CD4-positive, alpha-beta T cell treated with Interleukin-17A for 4 hours (primary cell): ENCODE results near the gene SPDYE6.
"Not testable (repeated sequence)": the region's sequence is repeated elsewhere in the genome, so short reads cannot be mapped to it uniquely, and the experiment has no call there.

Experiments used
- DNase-seq: peaks from one replicate; pipeline ENCODE4 v3.0.0-alpha.2; 2020; ENCODE audit warnings: mixed read lengths

The SPDYE6 gene

DNA sequence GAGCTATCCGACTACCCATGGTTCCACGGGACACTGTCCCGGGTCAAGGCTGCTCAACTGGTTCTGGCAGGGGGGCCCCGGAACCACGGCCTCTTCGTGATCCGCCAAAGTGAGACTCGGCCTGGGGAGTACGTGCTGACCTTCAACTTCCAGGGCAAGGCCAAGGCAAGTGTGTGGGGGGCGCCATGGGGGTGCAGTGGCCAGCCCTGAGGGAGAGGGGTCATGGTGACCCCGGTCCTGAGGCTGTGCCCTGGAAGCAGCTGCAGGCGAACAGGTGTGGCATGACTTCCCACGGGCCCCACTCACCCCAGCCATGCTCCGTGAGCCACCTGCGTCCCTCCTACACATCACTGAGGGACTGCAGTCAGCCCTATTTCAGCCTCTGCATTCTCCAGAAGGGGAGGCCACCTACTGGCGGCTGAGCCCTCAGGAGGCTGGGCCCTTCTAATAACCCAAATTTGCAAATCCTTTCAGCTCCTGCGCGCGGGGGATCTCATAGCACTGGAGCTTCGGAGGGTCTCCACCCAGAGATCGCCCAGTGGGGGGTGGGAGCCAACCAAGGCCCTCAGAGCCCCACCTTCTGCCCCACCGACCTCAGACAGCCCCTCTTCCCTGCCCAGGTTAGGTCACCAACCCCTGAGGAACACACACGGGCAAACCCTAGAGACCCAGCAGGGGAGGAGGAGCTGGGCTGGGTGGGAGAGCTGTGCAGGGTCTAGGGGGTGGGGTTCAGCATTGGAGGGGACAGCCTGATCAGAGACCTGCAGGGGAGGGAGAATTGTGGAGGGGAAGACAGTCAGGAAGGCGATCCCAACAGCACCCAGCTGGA, 38.8 kb downstream of the SPDYE6 start:
- DNase-seq = no peak

DNA sequence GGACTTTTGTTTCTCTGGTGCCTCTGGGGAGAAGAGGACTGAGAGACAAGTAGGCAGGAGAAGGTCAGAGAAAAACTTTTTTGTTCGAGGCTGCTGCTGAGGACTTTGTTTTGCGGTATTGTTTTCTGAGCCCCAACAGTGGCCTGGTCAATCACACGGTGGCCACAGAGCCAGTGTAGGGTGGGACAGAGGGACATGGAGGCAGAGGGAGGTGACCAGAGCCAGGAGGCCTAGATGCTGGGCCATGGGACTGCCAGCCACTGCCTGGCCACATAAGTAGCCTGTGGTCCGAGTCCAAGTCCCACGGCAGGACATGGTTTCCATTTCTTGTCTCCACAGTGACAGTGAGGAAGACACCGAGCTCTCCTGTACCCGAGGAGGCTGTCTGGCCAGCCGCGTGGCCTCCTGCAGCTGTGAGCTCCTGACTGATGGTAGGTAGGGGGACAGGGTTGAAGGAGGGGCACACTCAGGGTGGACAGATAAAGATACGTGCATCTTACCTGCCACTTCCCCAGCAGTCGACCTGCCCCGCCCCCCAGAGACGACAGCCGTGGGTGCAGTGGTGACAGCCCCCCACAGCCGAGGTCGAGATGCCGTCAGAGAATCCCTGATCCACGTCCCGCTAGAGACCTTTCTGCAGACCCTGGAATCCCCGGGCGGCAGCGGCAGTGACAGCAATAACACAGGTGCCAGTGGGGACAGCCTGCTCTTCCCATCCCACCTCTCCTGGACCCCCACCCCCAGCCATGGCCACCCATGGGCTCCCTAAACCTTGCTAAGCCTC, 42.1 kb downstream of the SPDYE6 start:
- DNase-seq = no peak

DNA sequence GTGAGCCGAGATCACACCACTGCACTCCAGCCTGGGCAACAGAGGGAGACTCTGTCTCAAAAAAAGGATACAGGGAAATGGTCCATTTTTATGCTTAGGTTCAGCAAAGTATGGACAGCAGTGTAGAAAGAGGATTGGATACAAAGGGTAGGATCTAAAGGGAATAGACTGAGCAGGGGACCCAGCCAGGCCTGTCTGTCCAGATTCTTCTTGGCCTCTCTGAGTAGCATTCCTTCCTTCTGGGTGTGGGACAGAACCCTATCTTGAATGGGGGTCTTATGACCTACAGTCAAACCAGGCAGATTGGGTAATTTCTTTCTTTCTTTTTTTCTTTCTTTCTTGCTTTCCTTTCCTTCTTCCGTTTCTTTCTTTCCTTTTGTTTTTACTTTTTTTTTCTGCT, 43.9 kb downstream of the SPDYE6 start:
- DNase-seq = no peak

DNA sequence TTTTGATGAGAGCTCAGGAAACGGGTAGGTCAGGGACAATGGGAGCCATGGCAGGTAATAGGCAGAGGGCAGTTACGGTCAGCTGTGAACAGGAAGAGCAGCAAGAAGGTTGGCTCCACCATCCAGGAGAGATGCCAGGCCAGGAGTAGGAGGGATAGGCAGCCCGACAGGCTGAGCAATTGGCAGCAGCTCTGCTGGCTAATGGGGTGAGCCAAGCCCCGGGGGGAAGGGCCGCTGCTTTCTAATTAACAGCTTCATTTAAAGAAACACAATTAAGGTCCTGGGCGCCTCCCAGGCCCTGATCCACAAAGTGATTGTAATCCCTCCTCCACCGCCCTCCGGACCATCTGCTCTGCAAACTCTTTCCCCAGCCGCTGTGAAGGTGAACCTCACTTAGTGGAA, 45.8 kb downstream of the SPDYE6 start:
- no peak for DNase-seq

DNA sequence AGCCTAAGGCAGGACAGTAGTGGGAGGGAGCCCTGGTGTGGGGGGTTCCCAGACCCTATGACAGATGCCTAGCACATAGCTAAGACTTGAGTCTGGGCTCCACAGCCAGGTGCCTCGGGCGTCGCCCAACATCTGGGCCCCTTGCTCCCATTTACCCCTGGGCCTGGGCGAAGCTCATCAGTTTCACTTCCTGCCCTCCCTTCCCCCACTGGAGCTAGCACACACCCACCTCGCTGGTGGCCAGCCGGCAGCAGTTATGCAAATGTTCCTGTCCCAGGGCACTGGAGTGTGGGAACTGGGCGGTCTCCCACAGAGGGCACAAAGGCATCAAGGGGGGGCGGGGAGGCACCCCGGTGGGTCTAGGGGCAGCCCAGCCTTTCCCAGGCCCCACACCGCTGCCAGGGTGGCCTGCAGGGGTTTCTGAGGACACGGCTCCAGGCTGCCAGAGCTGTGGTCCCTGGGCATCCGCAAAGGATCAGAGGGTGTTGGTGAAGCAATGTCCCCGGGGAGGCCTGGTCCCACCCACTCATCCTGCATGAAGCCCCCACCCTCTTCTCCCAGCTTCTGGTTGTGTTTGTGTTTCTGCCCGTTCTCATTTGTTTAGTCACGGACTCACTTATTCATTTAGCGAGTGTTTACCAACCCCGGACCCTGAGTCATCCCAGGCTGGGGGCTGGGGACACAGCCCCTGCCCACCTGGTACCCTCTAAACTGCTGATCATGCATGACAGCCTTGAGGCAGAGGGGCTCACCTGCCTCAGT, 49.1 kb downstream of the SPDYE6 start:
- DNase-seq = peak; percentile 15

DNA sequence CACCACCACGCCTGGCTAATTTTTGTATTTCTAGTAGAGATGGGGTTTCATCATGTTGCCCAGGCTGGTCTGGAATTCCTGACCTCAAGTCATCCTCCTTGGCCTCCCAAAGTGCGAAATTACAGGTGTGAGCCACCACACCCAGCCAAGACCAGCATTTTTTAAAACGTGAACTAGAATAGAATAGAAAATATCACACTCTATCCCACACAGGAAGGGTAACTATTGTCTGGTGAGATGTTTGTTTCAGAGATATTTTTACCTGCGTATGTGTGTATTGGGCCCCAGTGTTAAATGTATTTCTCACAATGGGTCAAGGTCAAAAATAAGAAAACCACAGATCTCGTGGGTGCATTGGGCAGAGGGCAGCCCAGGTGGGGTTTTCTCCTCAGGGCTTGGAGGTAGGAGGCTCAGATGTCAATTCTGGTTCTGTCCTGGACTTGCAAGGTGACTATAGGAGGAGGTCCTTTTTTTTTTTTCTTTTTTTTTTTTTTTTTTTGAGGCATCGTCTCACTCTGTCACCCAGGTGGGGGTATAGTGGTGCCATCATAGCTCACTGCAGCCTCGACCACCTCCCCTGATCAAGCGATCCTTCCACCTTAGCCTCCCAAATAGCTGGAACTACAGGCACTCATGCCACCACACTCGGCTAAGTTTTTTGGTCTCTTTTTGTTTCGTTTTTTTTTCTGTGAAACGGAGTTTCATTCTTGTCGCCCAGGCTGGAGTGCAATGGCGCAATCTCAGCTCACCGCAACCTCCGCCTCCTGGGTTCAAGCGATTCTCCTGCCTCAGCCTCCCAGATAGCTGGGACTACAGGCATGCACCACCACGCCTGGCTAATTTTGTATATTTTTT, 50.6 kb downstream of the SPDYE6 start:
- DNase-seq = no peak

DNA sequence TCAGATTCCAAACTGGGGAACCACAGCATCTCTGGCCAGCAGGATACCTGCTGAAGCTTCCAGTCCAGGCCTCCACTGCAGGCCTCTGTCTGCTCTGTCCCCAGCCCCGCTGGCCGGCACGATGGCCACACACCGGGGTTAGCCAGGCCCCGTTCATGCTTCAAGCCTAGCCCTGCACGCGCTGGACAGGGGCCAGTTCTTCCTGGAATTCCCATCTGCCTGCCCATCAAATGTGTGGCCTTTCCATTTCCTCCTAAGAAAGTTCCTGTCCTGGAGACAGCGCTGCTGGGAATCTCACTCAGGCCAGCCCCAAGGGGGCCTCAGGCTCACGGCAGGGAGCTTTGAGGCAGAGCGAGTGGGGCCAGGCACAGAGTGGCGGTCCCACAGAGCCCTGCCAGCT, 51.6 kb downstream of the SPDYE6 start:
- DNase-seq = no peak

DNA sequence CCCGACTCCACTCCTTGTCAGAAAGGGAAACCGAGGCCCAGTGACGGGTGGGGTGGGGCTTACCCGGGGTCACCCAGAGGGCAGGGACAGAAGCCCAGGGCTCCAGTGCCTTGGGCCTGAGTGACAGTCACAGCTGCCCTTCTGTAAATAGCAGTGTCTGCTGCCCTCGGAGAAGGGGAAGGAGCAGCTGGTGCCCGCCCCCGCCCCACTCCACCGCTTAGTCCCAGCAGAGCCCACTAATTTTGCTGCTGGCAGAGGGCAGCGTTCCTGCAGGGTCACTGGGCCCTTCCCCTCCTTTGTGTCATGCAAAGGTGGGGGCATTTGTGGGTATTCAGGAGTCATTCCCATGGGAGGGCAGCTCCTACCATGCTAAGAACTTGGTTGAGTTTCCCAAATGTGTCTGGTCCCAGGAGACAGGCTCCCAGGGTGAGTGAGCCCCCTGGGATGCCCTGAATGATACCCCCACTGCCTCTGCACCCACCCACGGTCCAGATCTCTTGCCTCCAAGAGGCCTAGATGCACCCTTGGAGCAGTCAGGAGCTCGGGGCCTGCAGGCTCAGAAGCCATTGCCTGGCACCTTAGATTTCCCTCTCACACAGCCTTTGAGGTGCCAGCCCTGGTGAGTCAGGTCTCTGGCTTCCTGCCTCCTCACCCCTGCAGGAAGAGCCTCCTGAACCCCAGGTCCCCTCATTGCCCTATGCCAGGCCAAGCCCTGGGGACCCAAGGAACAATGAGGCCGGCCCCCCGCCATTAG, 52.4 kb downstream of the SPDYE6 start:
- peak; percentile 11 for DNase-seq

DNA sequence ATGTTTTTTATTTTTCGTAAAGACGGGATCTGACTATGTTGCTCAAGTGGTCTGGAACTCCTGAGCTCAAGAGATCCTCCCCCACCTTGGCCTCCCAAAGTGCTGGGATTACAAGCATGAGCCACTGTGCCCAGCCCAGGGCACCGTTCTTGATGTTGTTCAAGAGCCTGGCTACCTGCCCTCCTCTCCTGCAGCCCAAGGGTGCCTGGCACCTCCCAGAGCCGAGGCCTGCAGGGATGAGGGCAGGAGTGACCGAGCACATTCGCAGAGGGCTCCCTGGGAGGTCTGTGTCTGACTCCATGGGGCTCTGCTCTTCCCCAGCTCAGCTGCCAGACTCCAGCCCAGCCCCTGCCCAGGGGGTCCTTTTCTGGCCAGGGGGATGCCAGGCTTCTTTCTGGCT, 54.2 kb downstream of the SPDYE6 start:
- DNase-seq = no peak

DNA sequence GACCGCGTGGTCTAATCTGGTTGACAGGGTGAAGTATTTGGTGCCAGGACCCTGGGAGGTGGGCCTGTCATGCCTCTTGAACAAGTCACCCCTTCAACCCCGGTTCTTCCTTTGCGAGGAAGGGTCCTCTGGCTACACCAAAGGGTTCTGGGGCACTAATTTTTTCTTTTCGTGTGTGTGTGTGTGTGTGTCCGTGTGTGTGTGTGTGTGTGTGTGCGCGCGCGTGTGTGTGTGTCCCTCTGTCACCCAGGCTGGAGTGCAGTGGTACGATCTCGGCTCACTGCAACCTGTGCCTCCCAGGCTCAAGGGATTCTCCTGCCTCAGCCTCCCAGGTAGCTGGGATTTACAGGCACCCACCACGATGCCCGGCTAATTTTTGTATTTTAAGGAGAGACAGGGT, 54.9 kb downstream of the SPDYE6 start:
- DNase-seq = not testable (repeated sequence)

DNA sequence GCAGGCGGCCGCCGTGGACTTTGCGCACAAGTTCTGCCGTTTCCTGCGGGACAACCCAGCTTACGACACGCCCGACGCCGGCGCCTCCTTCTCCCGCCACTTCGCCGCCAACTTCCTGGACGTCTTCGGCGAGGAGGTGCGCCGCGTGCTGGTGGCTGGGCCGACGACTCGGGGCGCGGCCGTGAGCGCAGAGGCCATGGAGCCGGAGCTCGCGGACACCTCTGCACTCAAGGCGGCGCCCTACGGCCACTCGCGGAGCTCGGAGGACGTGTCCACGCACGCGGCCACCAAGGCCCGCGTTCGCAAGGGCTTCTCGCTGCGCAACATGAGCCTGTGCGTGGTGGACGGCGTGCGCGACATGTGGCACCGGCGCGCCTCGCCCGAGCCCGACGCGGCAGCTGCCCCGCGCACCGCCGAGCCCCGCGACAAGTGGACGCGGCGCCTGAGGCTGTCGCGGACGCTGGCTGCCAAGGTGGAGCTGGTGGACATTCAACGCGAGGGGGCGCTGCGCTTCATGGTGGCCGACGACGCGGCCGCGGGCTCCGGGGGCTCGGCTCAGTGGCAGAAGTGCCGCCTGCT, 55.5 kb downstream of the SPDYE6 start:
- DNase-seq = no peak

DNA sequence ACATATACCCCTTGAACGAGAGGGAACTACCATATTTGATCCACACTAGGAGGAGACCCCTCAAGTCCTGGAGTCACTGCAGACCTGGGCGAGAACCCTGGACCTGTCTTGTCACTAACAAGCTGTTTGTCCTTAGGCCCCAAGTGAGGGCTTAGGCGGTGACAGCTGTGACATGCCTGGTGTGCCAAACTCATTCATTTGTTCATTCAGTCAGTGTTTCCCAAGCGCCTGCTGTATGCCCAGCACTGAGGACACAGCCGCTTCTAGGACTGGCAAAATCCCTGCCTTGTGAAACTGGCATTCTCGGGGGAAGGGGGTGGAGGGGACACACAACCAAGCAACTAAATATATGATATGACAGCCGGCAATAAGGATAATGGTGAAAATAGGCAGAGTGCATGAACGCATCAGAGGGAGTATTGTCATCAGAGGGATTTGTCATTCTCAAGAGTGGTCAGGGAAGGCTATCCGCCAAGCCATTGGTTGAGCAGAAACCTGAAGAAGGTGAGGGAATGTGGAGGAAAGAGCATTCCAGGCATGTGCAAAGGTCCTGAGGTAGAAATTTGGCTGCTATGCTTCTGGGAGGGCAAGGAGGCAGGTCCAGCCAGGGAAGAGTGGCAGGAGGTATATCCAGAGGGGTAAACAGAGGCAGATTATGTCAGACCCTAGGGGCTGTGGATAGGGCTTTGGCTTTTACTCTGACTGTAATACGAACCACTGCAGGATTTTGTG, 58.6 kb downstream of the SPDYE6 start:
- DNase-seq = no peak

DNA sequence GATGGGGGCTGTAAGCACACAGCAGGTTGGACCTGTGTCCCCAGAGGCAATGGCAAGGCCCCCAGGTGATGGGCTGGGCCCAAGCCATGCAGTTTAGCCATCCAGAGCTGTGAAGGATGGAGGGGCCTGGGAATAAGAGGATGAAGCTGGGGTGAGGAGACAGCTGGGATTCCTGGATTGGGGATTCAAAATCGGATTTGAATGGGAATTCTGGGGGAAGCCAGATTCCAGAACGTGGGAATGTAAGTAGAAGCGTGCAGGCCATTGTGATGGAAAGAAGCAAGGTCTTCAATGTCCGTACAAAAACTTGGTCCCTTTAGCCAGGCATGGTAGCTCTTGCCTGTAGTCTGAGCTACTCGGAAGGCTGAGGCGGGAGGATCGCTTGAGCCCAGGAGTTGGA, 59.7 kb downstream of the SPDYE6 start:
- no peak for DNase-seq

DNA sequence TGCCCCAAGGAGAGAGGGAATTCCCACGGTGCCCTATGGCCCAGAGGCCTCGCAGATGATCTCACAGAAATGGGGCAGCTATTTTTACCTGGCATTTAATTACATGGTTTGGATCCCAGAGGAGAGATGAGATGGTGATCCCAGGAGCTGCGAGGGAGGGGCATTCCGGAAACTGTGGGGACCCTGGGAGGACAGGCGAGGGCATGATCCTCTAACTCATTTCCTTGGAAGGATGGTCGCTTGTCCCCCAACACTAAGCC, 60.1 kb downstream of the SPDYE6 start:
- DNase-seq = no peak
